GM19099 (cell line): ENCODE data around the gene ZNF607.

Source experiments
- POLR2A ChIP-seq: IDR thresholded peaks from 3 replicates; pipeline ENCODE4 v1.6.1; 2011; ENCODE audit warnings: low read depth; ENCODE audit not compliant: insufficient read length; ENCODE audit errors: extremely low read depth

The ZNF607 gene

DNA sequence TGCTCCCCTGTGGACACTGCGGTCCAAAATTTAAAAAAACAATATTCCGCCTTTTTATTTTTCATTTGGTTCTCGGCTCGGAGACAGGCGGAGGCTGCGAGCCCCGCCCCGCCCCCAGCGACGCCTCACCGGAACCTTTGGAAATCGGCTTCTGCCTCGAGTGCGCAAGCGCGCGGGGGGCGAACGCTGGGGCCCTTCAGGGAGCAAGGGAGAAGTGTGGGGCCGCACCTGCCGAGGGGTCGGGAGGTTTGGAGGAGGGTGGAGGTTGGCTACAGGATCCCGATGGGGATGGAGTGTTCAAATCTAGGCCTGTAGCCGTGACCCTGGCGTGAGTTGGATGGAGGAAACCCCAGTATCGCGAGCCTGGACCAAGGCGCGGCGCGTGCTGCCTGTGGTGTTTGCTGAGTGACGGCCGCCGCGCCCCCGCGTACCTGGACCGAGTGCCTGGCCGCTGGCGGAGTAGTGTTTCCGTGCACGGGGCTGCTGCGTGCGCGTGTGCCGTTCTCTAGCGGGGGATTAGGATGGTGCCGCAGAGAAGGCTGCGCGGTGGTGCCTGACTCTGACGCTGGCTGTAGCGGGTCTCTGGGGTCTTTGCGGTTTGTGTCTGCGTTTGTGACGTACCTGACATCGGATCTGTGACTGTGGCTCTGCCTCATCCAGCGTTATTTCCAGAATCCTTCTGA is 63.7 kb downstream of the ZNF607 start:
- TF ChIP-seq POLR2A, result peak; percentile 70

- peak; percentile 54 for TF ChIP-seq POLR2A
Observed at GRCh38 chr19:37655301-37655688, 64.3 kb downstream of the ZNF607 start, which contains the start of gene ZFP30. Gene ZFP30, minus strand, starts transcription at chr19:37655465. Its CDS starts 7,643 bp downstream, at chr19:37647822.

DNA sequence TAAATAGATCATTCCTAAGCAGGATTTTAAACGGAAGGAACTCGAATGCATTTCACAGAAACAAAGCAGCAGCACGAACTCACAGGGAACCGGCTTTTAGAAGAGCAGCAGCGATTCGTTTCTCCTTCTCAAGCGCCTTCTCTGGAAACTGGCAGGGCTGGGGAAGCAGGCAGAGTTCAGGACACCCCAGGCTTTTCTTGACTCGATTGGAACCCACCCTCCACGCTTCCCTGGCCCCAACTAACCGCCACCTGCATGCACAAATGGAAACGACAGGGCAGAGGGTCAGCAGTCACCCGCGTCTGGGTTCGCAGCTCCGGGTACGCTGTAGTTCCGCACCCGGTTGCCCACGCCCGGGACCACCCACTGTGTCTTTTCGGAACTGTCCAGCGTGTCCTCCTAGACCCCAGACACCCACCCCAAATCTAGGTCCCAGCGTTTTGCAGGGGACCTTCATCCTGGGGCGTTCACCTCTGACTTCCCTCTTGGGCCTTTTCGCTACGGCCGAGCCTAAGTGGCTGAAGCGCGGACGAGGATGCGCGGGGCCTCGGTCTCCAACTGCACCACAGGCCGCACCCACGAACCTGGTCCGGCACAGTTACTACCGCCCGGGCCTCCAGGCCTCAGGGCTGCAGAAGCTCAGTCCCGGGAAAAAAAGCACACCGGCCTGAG is 64.8 kb downstream of the ZNF607 start:
- TF ChIP-seq POLR2A, result peak; percentile 50

DNA sequence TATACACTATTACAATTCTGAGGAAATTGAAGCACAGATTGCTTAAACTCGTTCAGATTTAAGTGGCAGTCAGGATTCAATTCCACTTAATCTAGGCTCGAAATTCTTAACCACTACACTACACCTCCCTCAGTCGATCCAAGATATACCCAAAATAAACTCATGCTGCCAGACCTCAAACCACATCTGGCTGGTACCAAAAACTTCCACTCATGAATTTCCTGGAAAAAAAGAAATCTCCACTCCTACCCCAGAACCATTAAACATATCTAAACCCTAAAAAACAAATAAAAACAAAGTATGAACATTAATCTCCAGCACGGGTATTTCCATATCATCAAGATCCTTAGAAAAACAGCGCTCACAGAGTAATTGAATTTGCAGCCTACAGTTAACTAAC is 65.4 kb downstream of the ZNF607 start:
- TF ChIP-seq POLR2A, result no peak
